Measurements from ENCODE around the gene DCST1. TPM values are rescaled to one million over a fixed set of nuclear protein-coding genes. Genes with fewer than 3 reads are reported as not detected.

DCST1 gene
- polyA plus RNA-seq, 3 donors = 0.05 TPM; not detected in 2

DNA sequence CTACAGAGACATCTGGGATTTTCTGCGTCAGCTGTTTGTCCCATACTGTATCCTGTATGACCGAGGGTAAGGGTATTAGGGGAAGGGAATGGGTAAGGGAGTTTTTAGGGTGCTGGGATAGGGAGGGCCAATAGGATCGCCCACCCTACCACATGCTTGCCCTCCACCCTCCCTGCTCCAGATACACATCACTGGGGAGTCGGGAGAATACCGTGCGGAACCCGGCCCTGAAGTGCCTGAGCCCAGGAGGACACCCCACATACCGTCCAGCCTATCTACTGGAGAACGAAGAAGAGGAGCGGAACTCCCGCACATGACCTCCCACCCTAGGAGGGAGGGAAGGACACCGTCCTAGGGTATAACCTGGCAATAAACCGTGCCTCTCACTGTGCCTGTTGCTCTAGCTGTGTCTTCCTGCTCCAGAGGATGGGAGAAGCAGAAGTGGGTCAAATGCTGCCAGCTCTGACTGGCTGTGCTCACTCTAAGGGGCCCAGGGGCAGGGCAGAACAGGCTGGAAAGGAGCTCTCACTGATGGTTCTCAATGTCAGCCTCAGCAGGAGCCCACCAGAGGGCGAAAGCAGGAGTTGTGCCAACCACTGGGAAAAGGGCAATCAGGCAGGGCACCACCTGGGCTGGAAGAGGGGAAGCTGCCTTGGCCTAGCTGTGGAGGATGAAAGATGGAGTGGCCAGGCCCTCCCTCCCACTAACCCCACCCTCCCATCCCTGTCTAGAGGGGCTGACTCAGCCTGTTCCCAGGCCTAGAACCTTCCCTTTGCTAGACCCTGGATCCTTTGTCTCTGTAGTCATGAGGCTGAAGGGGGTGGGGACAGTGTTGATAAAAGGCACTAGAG, 40.7 kb upstream of the DCST1 start:
- Mint-ChIP-seq H3K36me3 (peaks cover 28 to 36% of the 10 kb centered on the region in 2 donors), H3K4me1 (peaks cover 49% of the 10 kb centered on the region), H3K27me3 (ENCODE audit: low read depth in 3 of 3) (peaks cover 0 to 2% (median 2%) of the 10 kb centered on the region in 3 donors), H3K9me3 (no peaks in the 10 kb centered on the region), H3K27ac (no peak overlapping the region), H3K4me3 (no peak overlapping the region)
- Histone ChIP-seq H4K20me1 (ENCODE audit: insufficient read depth, low read length) (peaks cover 34% of the 10 kb centered on the region), H3K36me3 (replicated peaks in 1 of 2; ENCODE audit: control insufficient read depth in 1 of 2, insufficient read depth in 2 of 2, low read length in 2 of 2) (peaks cover 27 to 30% of the 10 kb centered on the region in 2 donors), H3K79me2 (ENCODE audit: insufficient read depth, low read length) (peaks cover 18% of the 10 kb centered on the region), H3K4me1 (ENCODE audit: control insufficient read depth in 1 of 2, insufficient read depth in 2 of 2, low read length in 2 of 2) (peaks cover 28 to 33% of the 10 kb centered on the region in 2 donors), H3K9me3 (replicated peaks in 1 of 2; ENCODE audit: control insufficient read depth in 1 of 2, insufficient read depth in 1 of 2, low read length in 2 of 2) (no peaks in the 10 kb centered on the region), H3K9ac (ENCODE audit: insufficient read depth, low read length, poor library complexity, severe bottlenecking) (no peak overlapping the region), H3K4me2 (replicated peaks; ENCODE audit: extremely low read depth, low read length, poor library complexity, severe bottlenecking) (no peak overlapping the region), H3K4me3 (replicated peaks in 1 of 3; ENCODE audit: low read depth in 2 of 3, low read length in 3 of 3) (no peak overlapping the region), H3K27me3 (ENCODE audit: control insufficient read depth in 2 of 2, insufficient read depth in 2 of 2, low read length in 2 of 2) (no peaks in the 10 kb centered on the region), H2AFZ (ENCODE audit: insufficient read depth, low read depth, low read length, poor library complexity, severe bottlenecking) (no peak overlapping the region), H3K27ac (ENCODE audit: low read depth in 1 of 2, low read length in 2 of 2) (no peak overlapping the region)
- intact Hi-C loops (cut with micrococcal nuclease) = no loop called here
- TF ChIP-seq, protein P1, sequence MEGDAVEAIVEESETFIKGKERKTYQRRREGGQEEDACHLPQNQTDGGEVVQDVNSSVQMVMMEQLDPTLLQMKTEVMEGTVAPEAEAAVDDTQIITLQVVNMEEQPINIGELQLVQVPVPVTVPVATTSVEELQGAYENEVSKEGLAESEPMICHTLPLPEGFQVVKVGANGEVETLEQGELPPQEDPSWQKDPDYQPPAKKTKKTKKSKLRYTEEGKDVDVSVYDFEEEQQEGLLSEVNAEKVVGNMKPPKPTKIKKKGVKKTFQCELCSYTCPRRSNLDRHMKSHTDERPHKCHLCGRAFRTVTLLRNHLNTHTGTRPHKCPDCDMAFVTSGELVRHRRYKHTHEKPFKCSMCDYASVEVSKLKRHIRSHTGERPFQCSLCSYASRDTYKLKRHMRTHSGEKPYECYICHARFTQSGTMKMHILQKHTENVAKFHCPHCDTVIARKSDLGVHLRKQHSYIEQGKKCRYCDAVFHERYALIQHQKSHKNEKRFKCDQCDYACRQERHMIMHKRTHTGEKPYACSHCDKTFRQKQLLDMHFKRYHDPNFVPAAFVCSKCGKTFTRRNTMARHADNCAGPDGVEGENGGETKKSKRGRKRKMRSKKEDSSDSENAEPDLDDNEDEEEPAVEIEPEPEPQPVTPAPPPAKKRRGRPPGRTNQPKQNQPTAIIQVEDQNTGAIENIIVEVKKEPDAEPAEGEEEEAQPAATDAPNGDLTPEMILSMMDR (IDR thresholded peaks at IDR 0.05) = no peak
- DNase-seq = no peak
- WGBS (ENCODE audit: insufficient coverage) = 87% methylated on average over 6 of the region's 14 CpGs

DNA sequence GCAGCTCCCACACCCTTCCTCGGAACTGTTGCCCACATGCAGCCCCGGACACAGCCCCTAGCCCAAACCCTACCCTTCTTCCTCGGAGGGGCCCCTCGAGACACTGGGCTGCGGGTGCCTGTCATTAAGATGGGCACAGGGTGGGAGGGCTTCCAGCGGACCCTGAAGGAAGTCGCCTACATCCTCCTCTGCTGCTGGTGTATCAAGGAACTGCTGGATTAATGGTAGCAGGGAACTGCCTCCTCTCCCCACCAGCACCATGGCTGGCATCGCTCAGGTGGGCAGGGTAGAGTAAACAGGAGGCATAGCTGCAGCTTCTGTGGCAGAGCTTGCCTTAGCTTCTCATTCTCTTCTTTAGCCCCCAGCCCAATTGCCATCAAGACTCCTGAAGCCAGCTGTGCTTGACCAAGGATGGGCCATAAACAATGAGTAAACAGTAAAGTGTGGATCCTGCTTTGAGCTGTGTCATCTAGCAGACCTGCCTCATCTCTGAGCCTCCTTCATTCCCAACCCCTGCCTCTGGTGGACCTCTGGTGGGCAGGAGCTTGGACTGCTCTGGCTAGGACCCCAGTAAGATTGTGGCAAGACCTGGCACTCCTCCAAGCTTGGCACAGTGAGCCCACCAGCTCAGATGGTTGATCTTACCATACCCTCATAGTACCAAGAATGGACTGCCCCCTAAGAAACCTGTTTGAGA, 39.9 kb upstream of the DCST1 start, which contains the start of gene LENEP:
Gene LENEP (plus strand): TSS at position 15 of the 697 bp plus-strand sequence. CDS start 22 bp downstream, at position 37.
- no peaks in the 10 kb centered on the region for H3K9me3 Mint-ChIP-seq
- peaks cover 49% of the 10 kb centered on the region for H3K4me1 Mint-ChIP-seq
- peaks cover 23 to 28% of the 10 kb centered on the region in 2 donors for H3K36me3 Mint-ChIP-seq
- Histone ChIP-seq H2AFZ (ENCODE audit: insufficient read depth, low read depth, low read length, poor library complexity, severe bottlenecking) (no peak within 1 kb of the TSS), H4K20me1 (ENCODE audit: insufficient read depth, low read length) (peaks cover 29% of the 10 kb centered on the region), H3K27ac (ENCODE audit: low read depth in 1 of 2, low read length in 2 of 2) (no peak within 1 kb of the TSS), H3K9ac (ENCODE audit: insufficient read depth, low read length, poor library complexity, severe bottlenecking) (no peak within 1 kb of the TSS), H3K36me3 (replicated peaks in 1 of 2; ENCODE audit: control insufficient read depth in 1 of 2, insufficient read depth in 2 of 2, low read length in 2 of 2) (peaks cover 19 to 22% of the 10 kb centered on the region in 2 donors), H3K4me1 (ENCODE audit: control insufficient read depth in 1 of 2, insufficient read depth in 2 of 2, low read length in 2 of 2) (peaks cover 33 to 38% of the 10 kb centered on the region in 2 donors), H3K4me2 (replicated peaks; ENCODE audit: extremely low read depth, low read length, poor library complexity, severe bottlenecking) (no peak within 1 kb of the TSS), H3K9me3 (replicated peaks in 1 of 2; ENCODE audit: control insufficient read depth in 1 of 2, insufficient read depth in 1 of 2, low read length in 2 of 2) (no peaks in the 10 kb centered on the region), H3K79me2 (ENCODE audit: insufficient read depth, low read length) (peaks cover 10% of the 10 kb centered on the region), H3K4me3 (replicated peaks in 1 of 3; ENCODE audit: low read depth in 2 of 3, low read length in 3 of 3) (no peak within 1 kb of the TSS), H3K27me3 (ENCODE audit: control insufficient read depth in 2 of 2, insufficient read depth in 2 of 2, low read length in 2 of 2) (no peaks in the 10 kb centered on the region)
- intact Hi-C loops (cut with micrococcal nuclease) = no loop called here
- no CpG with 5 or more reads among the region's 8 CpGs for WGBS (ENCODE audit: insufficient coverage)
- no peak within 1 kb of the TSS for H3K4me3 Mint-ChIP-seq
- H3K27me3 Mint-ChIP-seq (ENCODE audit: low read depth in 3 of 3) = peaks cover 1 to 2% (median 2%) of the 10 kb centered on the region in 3 donors
- peak within 1 kb of the TSS in 2 of 7 donors; percentile 10 to 31 for H3K27ac Mint-ChIP-seq
- TF ChIP-seq, protein P1 (IDR thresholded peaks at IDR 0.05) = no peak
- DNase-seq = no peak

Data from CD14-positive monocyte (primary cell).